GM23338 (cell line): ENCODE data around the gene TACSTD2. TPM values are rescaled to one million over a fixed set of nuclear protein-coding genes. Genes with fewer than 3 reads are reported as not detected.
"Not testable (repeated sequence)": the region's sequence is repeated elsewhere in the genome, so short reads cannot be mapped to it uniquely, and the experiment has no call there.

Source experiments
- ATAC-seq: fragments of 200-7000 bp; cut with Tn5 transposase; 3 replicates; pipeline ENCODE4 v1.9.1; 2020
- DNase-seq: peaks from one replicate; pipeline ENCODE4 v3.0.0-alpha.2; 2015; ENCODE audit warnings: low spot score
- H2AFZ ChIP-seq: fragments of 200-600 bp; sonication (generic); 2 replicates; pipeline ENCODE4 v1.8.0; 2016; ENCODE audit warnings: antibody characterized with exemption, mild to moderate bottlenecking, moderate library complexity
- H3F3A ChIP-seq: fragments of 200-600 bp; sonication (generic); replicated peaks from 2 replicates; pipeline ENCODE4 v1.8.0; 2017; ENCODE audit warnings: antibody characterized with exemption, mixed run types, low read depth
- H3K27ac ChIP-seq: fragments of 200-600 bp; sonication (generic); 2 replicates; pipeline ENCODE4 v1.6.1; 2016; ENCODE audit warnings: low read depth
- H3K27me3 ChIP-seq: fragments of 200-600 bp; sonication (generic); 2 replicates; pipeline ENCODE4 v1.8.0; 2016; ENCODE audit warnings: mild to moderate bottlenecking, mixed run types, moderate library complexity; ENCODE audit not compliant: insufficient read depth
- H3K36me3 ChIP-seq: fragments of 200-600 bp; sonication (generic); 2 replicates; pipeline ENCODE4 v1.8.0; 2016; ENCODE audit warnings: mild to moderate bottlenecking; ENCODE audit not compliant: insufficient read depth
- H3K4me1 ChIP-seq: fragments of 200-600 bp; sonication (generic); 2 replicates; pipeline ENCODE4 v1.8.0; 2016; ENCODE audit warnings: mild to moderate bottlenecking, moderate library complexity; ENCODE audit not compliant: insufficient read depth
- H3K4me2 ChIP-seq: fragments of 200-600 bp; sonication (generic); 2 replicates; pipeline ENCODE4 v1.7.1; 2017; ENCODE audit warnings: mixed run types
- H3K4me3 ChIP-seq: fragments of 200-600 bp; sonication (generic); 2 replicates; pipeline ENCODE4 v1.6.1; 2016; ENCODE audit warnings: mixed run types
- H3K79me2 ChIP-seq: fragments of 200-600 bp; sonication (generic); replicated peaks from 2 replicates; pipeline ENCODE4 v1.8.0; 2017; ENCODE audit warnings: mild to moderate bottlenecking; ENCODE audit not compliant: insufficient read depth
- H3K9me2 ChIP-seq: fragments of 200-600 bp; sonication (generic); 2 replicates; pipeline ENCODE4 v1.8.0; 2017; ENCODE audit not compliant: insufficient read depth
- H4K20me1 ChIP-seq: fragments of 200-600 bp; sonication (generic); replicated peaks from 2 replicates; pipeline ENCODE4 v1.8.0; 2017; ENCODE audit warnings: mild to moderate bottlenecking; ENCODE audit not compliant: insufficient read depth
- H3K27ac Mint-ChIP-seq: 2 replicates; pipeline ENCODE4 v1.8.0; 2020; ENCODE audit warnings: inconsistent platforms, mild to moderate bottlenecking, moderate library complexity, mixed read lengths
- H3K27me3 Mint-ChIP-seq: 3 replicates; pipeline ENCODE4 v1.8.0; 2022; ENCODE audit warnings: low read depth, mild to moderate bottlenecking, moderate library complexity, mixed read lengths, inconsistent platforms; ENCODE audit not compliant: insufficient read depth, poor library complexity
- H3K36me3 Mint-ChIP-seq: 3 replicates; pipeline ENCODE4 v1.8.0; 2021; ENCODE audit warnings: low read depth, mild to moderate bottlenecking, inconsistent platforms, moderate library complexity, mixed read lengths
- H3K4me1 Mint-ChIP-seq: 3 replicates; pipeline ENCODE4 v1.8.0; 2020; ENCODE audit warnings: mild to moderate bottlenecking, inconsistent platforms, mixed read lengths
- H3K4me3 Mint-ChIP-seq: 3 replicates; pipeline ENCODE4 v1.8.0; 2021; ENCODE audit warnings: moderate library complexity, mild to moderate bottlenecking, inconsistent platforms, mixed read lengths
- H3K9me3 Mint-ChIP-seq: 3 replicates; pipeline ENCODE4 v1.8.0; 2020; ENCODE audit warnings: moderate library complexity, mild to moderate bottlenecking, inconsistent platforms, mixed read lengths
- CREB1 ChIP-seq: fragments of 250-450 bp; sonication (Bioruptor Pico); IDR thresholded peaks from 2 replicates; pipeline ENCODE4 v1.5.0; 2020; ENCODE audit warnings: low read depth, mild to moderate bottlenecking, moderate library complexity
- CTCF ChIP-seq, 2 experiments: fragments of 200-600 bp in 1 of 2; sonication (generic) in 1 of 2; conservative IDR thresholded peaks; 2 replicates each; pipeline versions ENCODE4 v1.5.1 to v1.6.1; 2016 to 2017; ENCODE audit warnings: antibody characterized with exemption in 2 of 2, low read depth in 2 of 2, mild to moderate bottlenecking in 2 of 2, moderate library complexity in 1 of 2
- ETS1 ChIP-seq: IDR thresholded peaks from 2 replicates; pipeline ENCODE4 v1.6.1; 2016; ENCODE audit warnings: antibody characterized with exemption
- EZH2 ChIP-seq: fragments of 200-600 bp; sonication (generic); IDR thresholded peaks from one replicate; pipeline ENCODE4 v1.8.0; 2017; ENCODE audit warnings: antibody characterized with exemption, mild to moderate bottlenecking, low read depth; ENCODE audit not compliant: unreplicated experiment
- JUNB ChIP-seq: IDR thresholded peaks from one replicate; pipeline ENCODE4 v1.6.1; 2016; ENCODE audit warnings: antibody characterized with exemption; ENCODE audit not compliant: unreplicated experiment
- NANOG ChIP-seq: IDR thresholded peaks from 2 replicates; pipeline ENCODE4 v1.6.1; 2016; ENCODE audit warnings: antibody characterized with exemption, borderline replicate concordance
- POLR2AphosphoS5 ChIP-seq: IDR thresholded peaks from 2 replicates; pipeline ENCODE4 v1.6.1; 2016; ENCODE audit warnings: antibody characterized with exemption, low read depth
- REST ChIP-seq: IDR thresholded peaks from one replicate; pipeline ENCODE4 v1.6.1; 2018; ENCODE audit warnings: antibody characterized with exemption; ENCODE audit not compliant: unreplicated experiment
- ZNF114 ChIP-seq: fragments of 250-450 bp; sonication (Bioruptor Pico); IDR thresholded peaks from 2 replicates; pipeline ENCODE4 v1.5.0; 2020; ENCODE audit warnings: mild to moderate bottlenecking, moderate library complexity
- ZNF331 ChIP-seq: fragments of 250-450 bp; sonication (Bioruptor Pico); IDR thresholded peaks from 2 replicates; pipeline ENCODE4 v1.5.0; 2020; ENCODE audit warnings: low read depth, mild to moderate bottlenecking, moderate library complexity
- polyA plus RNA-seq: library from polyadenylated mRNA; unstranded; fragments of >200 nt; fragmentation: Nextera tagmentation; extraction: Ambion mirVana; gene quantifications from 2 replicates; pipeline ENCODE4 v1.2.1, GENCODE V29; 2016
- total RNA-seq: library from RNA; depleted of rRNA; stranded (reverse); fragments of >200 nt; shearing (Covaris generic); gene quantifications from 2 replicates; pipeline ENCODE4 v1.2.3, GENCODE V29; 2014

Gene TACSTD2
- total and polyA plus RNA-seq, 2 experiments from 2014 or later, result 0.86 to 1.5 TPM

GRCh38 chr1:58531842-58532241, 45.2 kb downstream of the TACSTD2 start:
- H3K27ac ChIP-seq, H3K4me3 ChIP-seq, H4K20me1 ChIP-seq, H3K27ac Mint-ChIP-seq, H3K27me3 Mint-ChIP-seq, H3K4me2 ChIP-seq, DNase-seq, H3F3A ChIP-seq, H3K36me3 Mint-ChIP-seq, H3K9me2 ChIP-seq, ATAC-seq, H2AFZ ChIP-seq, H3K4me1 ChIP-seq, H3K4me3 Mint-ChIP-seq, H3K27me3 ChIP-seq, H3K9me3 Mint-ChIP-seq, H3K79me2 ChIP-seq, H3K36me3 ChIP-seq, H3K4me1 Mint-ChIP-seq: not testable (repeated sequence)

GRCh38 chr1:58529284-58529683, 47.8 kb downstream of the TACSTD2 start:
- Histone ChIP-seq H3K27me3 (no peaks in the 10 kb centered on the region), H3K4me3 (no peak overlapping the region), H3F3A (no peaks in the 10 kb centered on the region), H3K79me2 (no peaks in the 10 kb centered on the region), H3K36me3 (no peaks in the 10 kb centered on the region), H4K20me1 (no peaks in the 10 kb centered on the region), H3K9me2 (no peaks in the 10 kb centered on the region), H3K27ac (no peak overlapping the region), H2AFZ (no peak overlapping the region), H3K4me2 (no peak overlapping the region), H3K4me1 (no peaks in the 10 kb centered on the region)
- H3K4me3 Mint-ChIP-seq, result no peak overlapping the region
- DNase-seq (no peak), ATAC-seq (no peak)
- no peak overlapping the region for H3K27ac Mint-ChIP-seq
- TF ChIP-seq EZH2, result no peak
- TF ChIP-seq ZNF114, result no peak
- no peak for TF ChIP-seq JUNB
- no peak for TF ChIP-seq CREB1 (CRISPR knock-in tag)
- no peak for TF ChIP-seq ETS1
- TF ChIP-seq CTCF (conservative IDR thresholded peaks at IDR 0.05; ENCODE audit: low read depth in 2 of 2), result no peak
- TF ChIP-seq REST, result no peak
- TF ChIP-seq NANOG, result no peak
- TF ChIP-seq POLR2AphosphoS5, result no peak
- TF ChIP-seq ZNF331 (CRISPR knock-in tag), result no peak
- H3K36me3 Mint-ChIP-seq, result no peaks in the 10 kb centered on the region
- H3K27me3 Mint-ChIP-seq, result peaks cover 2% of the 10 kb centered on the region
- no peaks in the 10 kb centered on the region for H3K9me3 Mint-ChIP-seq
- no peaks in the 10 kb centered on the region for H3K4me1 Mint-ChIP-seq
